MM.1S (cell line): ENCODE results near the gene WNT10A.

ENCODE experiments used
- CTCF ChIP-seq: fragments of 300-600 bp; sonication (generic); IDR thresholded peaks from 2 replicates; pipeline ENCODE4 v1.5.1; 2016; ENCODE audit warnings: antibody characterized with exemption, low read length, mixed read lengths
- EZH2 ChIP-seq: fragments of 300-600 bp; sonication (generic); optimal IDR thresholded peaks from 2 replicates; pipeline ENCODE3; 2017; ENCODE audit warnings: low read depth, mild to moderate bottlenecking, antibody characterized with exemption, low read length, mixed read lengths
- EZH2phosphoT487 ChIP-seq: fragments of 300-600 bp; sonication (generic); IDR thresholded peaks from 2 replicates; pipeline ENCODE4 v1.6.1; 2018; ENCODE audit warnings: antibody characterized with exemption, low read length

GRCh38 chr2:218857371-218858137, 23.1 kb upstream of the WNT10A start:
- TF ChIP-seq CTCF, result no peak
- no peak for TF ChIP-seq EZH2phosphoT487
- TF ChIP-seq EZH2, result no peak
